ACC112 (cell line): Measurements from ENCODE around the gene TUFM.

Experiments used
- H2AFZ ChIP-seq: fragments of 200-600 bp; sonication (generic); one replicate; pipeline ENCODE4 v1.6.0; 2017; ENCODE audit warnings: antibody characterized with exemption, low read length; ENCODE audit not compliant: unreplicated experiment
- H3K27ac ChIP-seq: fragments of 200-600 bp; sonication (generic); 2 replicates; pipeline ENCODE4 v1.5.1; 2014; ENCODE audit warnings: low read depth, mild to moderate bottlenecking, antibody characterized with exemption, low read length, moderate library complexity
- H3K27me3 ChIP-seq: fragments of 200-600 bp; sonication (generic); 2 replicates; pipeline ENCODE4 v1.6.1; 2014; ENCODE audit warnings: mild to moderate bottlenecking, antibody characterized with exemption, low read length, moderate library complexity, mixed read lengths; ENCODE audit not compliant: insufficient read depth
- H3K36me3 ChIP-seq: fragments of 200-600 bp; sonication (generic); 2 replicates; pipeline ENCODE4 v1.6.1; 2016; ENCODE audit warnings: mild to moderate bottlenecking, antibody characterized with exemption, low read length, moderate library complexity, mixed read lengths; ENCODE audit not compliant: insufficient read depth
- H3K4me1 ChIP-seq: fragments of 200-600 bp; sonication (generic); one replicate; pipeline ENCODE4 v1.6.1; 2016; ENCODE audit warnings: low read length, mixed read lengths; ENCODE audit not compliant: insufficient read depth, unreplicated experiment, control insufficient read depth
- H3K4me3 ChIP-seq: fragments of 200-600 bp; sonication (generic); 2 replicates; pipeline ENCODE4 v1.5.1; 2014; ENCODE audit warnings: mild to moderate bottlenecking, low read depth, low read length
- H3K79me2 ChIP-seq: fragments of 200-600 bp; sonication (generic); one replicate; pipeline ENCODE4 v1.6.0; 2016; ENCODE audit warnings: low read length; ENCODE audit not compliant: control insufficient read depth, unreplicated experiment, insufficient read depth

TUFM gene

GRCh38 chr16:28880955-28881354 is 34.8 kb upstream of the TUFM start:
- Histone ChIP-seq H3K36me3 (no peaks in the 10 kb centered on the region), H3K4me3 (peak overlapping the region; percentile 89; the same call in 1 of the 2 replicates), H3K79me2 (peaks cover 2% of the 10 kb centered on the region), H3K4me1 (no peaks in the 10 kb centered on the region), H3K27ac (no peak overlapping the region), H3K27me3 (no peaks in the 10 kb centered on the region), H2AFZ (no peak overlapping the region)

DNA sequence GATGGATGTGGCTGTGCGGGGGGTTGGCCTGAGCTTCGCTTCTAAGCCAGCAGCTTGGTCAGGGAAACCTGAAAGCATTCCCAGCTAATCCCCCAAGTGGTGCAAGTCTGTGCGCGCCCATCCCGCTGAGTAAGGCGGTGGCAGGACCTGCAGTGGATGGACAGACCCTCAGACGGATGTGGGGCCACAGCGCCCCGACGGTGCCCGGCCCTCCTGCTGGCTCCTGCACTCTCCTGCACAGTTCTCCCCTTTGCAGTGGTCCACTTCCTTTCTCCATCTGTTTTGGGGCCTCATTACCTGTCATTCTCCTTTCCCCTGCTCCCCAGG is 34.4 kb upstream of the TUFM start:
- Histone ChIP-seq H3K27ac (no peak overlapping the region; the same call in 1 of the 2 replicates), H3K79me2 (peaks cover 2% of the 10 kb centered on the region), H3K4me3 (peak overlapping the region; percentile 89), H3K4me1 (no peaks in the 10 kb centered on the region), H3K27me3 (no peaks in the 10 kb centered on the region), H2AFZ (peak overlapping the region; percentile 76), H3K36me3 (no peaks in the 10 kb centered on the region)

- Histone ChIP-seq H3K4me1 (no peaks in the 10 kb centered on the region), H3K4me3 (peak overlapping the region; percentile 89), H3K36me3 (no peaks in the 10 kb centered on the region), H3K27ac (peak overlapping the region; percentile 41; the same call in 1 of the 2 replicates), H3K27me3 (no peaks in the 10 kb centered on the region), H2AFZ (peak overlapping the region; percentile 76), H3K79me2 (peaks cover 2% of the 10 kb centered on the region)
Observed at GRCh38 chr16:28879841-28880588, 33.9 kb upstream of the TUFM start.

GRCh38 chr16:28879261-28879840 is 33.2 kb upstream of the TUFM start:
- Histone ChIP-seq H2AFZ (peak overlapping the region; percentile 53), H3K4me1 (no peaks in the 10 kb centered on the region), H3K27me3 (no peaks in the 10 kb centered on the region), H3K79me2 (peaks cover 2% of the 10 kb centered on the region), H3K4me3 (peak overlapping the region; percentile 89), H3K36me3 (no peaks in the 10 kb centered on the region), H3K27ac (no peak overlapping the region)

- Histone ChIP-seq H2AFZ (peak within 1 kb of the TSS; percentile 53), H3K36me3 (no peaks in the 10 kb centered on the region), H3K27me3 (no peaks in the 10 kb centered on the region), H3K4me1 (no peaks in the 10 kb centered on the region), H3K4me3 (peak within 1 kb of the TSS; percentile 89), H3K27ac (no peak within 1 kb of the TSS), H3K79me2 (peaks cover 2% of the 10 kb centered on the region)
Observed at GRCh38 chr16:28878083-28878926, 32.2 kb upstream of the TUFM start, which contains the start of gene ATP2A1. Gene ATP2A1 (plus strand): TSS chr16:28878488. CDS start chr16:28878672, 184 bp downstream.

- Histone ChIP-seq H3K27me3 (no peaks in the 10 kb centered on the region), H3K4me3 (no peak overlapping the region), H3K79me2 (peaks cover 2% of the 10 kb centered on the region), H3K36me3 (no peaks in the 10 kb centered on the region), H2AFZ (no peak overlapping the region), H3K27ac (no peak overlapping the region), H3K4me1 (no peaks in the 10 kb centered on the region)
Observed at GRCh38 chr16:28877655-28878000, 31.5 kb upstream of the TUFM start.

DNA sequence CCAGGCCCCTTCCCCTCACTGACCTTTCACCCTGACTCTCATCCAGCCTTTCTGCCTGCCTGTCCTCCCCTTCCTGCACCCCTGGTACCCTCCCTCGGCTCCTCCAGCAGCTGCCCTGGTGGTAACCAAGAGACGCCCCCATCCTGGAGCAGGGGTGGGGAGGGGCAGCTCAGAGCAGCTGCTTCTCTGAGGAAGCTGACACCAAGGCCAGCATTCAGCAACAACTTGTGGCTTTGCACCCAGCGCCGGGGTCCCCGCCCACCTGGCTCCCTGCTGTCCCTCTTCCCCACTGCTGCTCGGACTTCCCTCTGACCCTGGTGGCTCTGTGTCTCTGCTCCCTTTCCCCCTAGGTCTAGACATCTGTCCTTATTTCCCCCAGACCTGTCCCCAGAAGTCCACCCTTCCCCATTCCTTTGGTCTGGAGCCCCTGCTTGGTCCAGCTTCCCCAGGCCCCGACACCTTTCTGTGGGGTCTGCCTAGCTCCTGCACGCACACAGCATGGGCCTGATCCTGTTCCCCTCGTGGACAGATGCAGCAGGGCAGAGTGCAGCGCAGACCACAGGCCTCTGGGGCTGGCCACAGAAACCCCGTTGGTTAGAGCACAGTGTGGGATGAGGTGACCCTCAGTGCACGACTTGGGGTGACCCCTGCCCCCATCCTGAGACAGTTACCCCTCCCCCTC is 31.0 kb upstream of the TUFM start:
- no peak overlapping the region for H2AFZ ChIP-seq
- H3K79me2 ChIP-seq, result peaks cover 2% of the 10 kb centered on the region
- H3K27me3 ChIP-seq, result no peaks in the 10 kb centered on the region
- no peak overlapping the region for H3K27ac ChIP-seq
- H3K36me3 ChIP-seq, result no peaks in the 10 kb centered on the region
- no peak overlapping the region for H3K4me3 ChIP-seq
- no peaks in the 10 kb centered on the region for H3K4me1 ChIP-seq

- H3K79me2 ChIP-seq, result peaks cover 2% of the 10 kb centered on the region
- no peak overlapping the region for H3K27ac ChIP-seq
- H3K4me1 ChIP-seq, result no peaks in the 10 kb centered on the region
Observed at GRCh38 chr16:28876019-28876659, 30.0 kb upstream of the TUFM start.

DNA sequence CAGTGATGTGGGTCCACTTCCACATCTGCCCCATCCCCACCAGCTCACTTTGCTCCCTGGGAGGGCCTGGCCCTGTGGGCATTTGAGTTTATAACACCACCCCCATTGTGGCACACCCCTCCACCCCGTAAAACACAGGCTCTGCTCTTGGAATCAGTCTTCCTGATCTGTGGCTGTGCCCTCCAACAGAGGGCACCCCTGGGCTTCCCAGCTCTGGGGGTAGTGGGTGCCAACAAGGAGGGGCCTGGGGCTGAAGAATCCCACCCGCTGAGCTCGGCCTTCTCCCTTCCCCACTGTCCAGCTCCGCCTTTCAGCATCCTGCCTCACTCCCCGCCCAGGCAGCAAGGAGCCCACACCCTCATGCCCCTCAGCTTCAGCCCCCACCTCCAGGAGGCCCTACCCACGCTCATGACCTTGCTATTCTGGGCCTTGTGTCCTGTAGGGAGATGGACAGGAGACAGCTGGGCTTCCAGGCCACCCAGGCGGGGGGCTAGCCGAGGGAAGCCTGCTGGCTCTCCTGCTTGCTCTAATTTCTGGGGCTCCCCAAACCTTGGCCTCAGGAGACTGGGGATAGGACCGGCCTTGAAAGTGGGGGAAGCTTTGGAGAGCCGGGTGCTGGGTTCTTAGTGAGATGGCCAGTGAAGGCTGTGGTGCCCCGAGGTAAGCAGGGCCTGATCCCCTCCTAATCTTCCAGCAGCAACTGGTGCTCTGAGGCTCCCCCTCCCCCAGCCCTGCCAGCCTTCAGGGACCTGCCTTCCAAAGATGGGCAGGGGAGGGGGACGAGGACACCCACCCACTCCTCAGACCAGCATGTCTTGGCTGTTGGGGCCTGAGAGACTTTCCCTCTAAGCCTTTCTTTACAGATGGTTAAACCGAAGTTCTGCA is 29.2 kb upstream of the TUFM start:
- Histone ChIP-seq H3K27me3 (no peaks in the 10 kb centered on the region), H3K27ac (no peak overlapping the region), H3K36me3 (no peaks in the 10 kb centered on the region), H3K4me1 (no peaks in the 10 kb centered on the region), H3K4me3 (no peak overlapping the region), H2AFZ (no peak overlapping the region), H3K79me2 (peaks cover 2% of the 10 kb centered on the region)

More at GRCh38 chr16:28876019-28876659, 30.0 kb upstream of the TUFM start:
- Histone ChIP-seq H3K27me3 (no peaks in the 10 kb centered on the region), H2AFZ (no peak overlapping the region), H3K36me3 (no peaks in the 10 kb centered on the region), H3K4me3 (no peak overlapping the region)
